IMR-90 (cell line): Measurements from ENCODE around the gene ADTRP. TPM values are rescaled to one million over a fixed set of nuclear protein-coding genes. Genes with fewer than 3 reads are reported as not detected.

Experiments
- ATAC-seq: fragments of 200-7000 bp; cut with Tn5 transposase; 2 replicates; pipeline ENCODE4 v1.9.1; 2020; ENCODE audit warnings: low read depth, mild to moderate bottlenecking, moderate library complexity
- BruUV-seq: library from RNA; stranded (reverse); fragments of 400-500 nt; replicated peaks from 2 replicates; lab custom pipeline; 2021; lab: Mats Ljungman, UMichigan
- CTCF ChIA-PET: fragments of 300-600 bp; formaldehyde crosslinking; extraction: SDS; loops from one replicate; lab custom pipeline; 2021; ENCODE audit warnings: antibody characterized with exemption; lab: Yijun Ruan, JAX
- POLR2A ChIA-PET: fragments of 300-600 bp; sonication (Branson Sonifier 250); formaldehyde crosslinking; loops from one replicate; lab custom pipeline; 2022; ENCODE audit warnings: antibody characterized with exemption; ENCODE audit not compliant: unreplicated experiment; lab: Charles Lee
- DNase-seq: peaks from one replicate; pipeline ENCODE4 v3.0.0; 2013
- H2AFZ ChIP-seq: replicated peaks from 2 replicates; pipeline ENCODE3; 2013; ENCODE audit warnings: low read length, mild to moderate bottlenecking; ENCODE audit not compliant: poor library complexity
- H2AK5ac ChIP-seq: 2 replicates; pipeline ENCODE4 v1.6.1; 2013; ENCODE audit warnings: low read depth, low read length, inconsistent platforms
- H2AK9ac ChIP-seq: replicated peaks from 2 replicates; pipeline ENCODE3; 2013; ENCODE audit warnings: mild to moderate bottlenecking, low read depth, low read length, moderate library complexity; ENCODE audit not compliant: poor library complexity
- H2BK120ac ChIP-seq: 2 replicates; pipeline ENCODE4 v1.6.1; 2013; ENCODE audit warnings: low read depth, low read length, inconsistent platforms
- H2BK15ac ChIP-seq: 3 replicates; pipeline ENCODE4 v1.6.1; 2013; ENCODE audit warnings: low read depth, low read length, inconsistent platforms
- H2BK20ac ChIP-seq: 2 replicates; pipeline ENCODE4 v1.6.1; 2013; ENCODE audit warnings: low read depth, mild to moderate bottlenecking, inconsistent platforms, low read length, moderate library complexity
- H2BK5ac ChIP-seq: 2 replicates; pipeline ENCODE4 v1.6.1; 2013; ENCODE audit warnings: mild to moderate bottlenecking, low read depth, low read length, inconsistent platforms; ENCODE audit not compliant: poor library complexity, severe bottlenecking
- H3K14ac ChIP-seq: replicated peaks from 2 replicates; pipeline ENCODE4 v1.6.1; 2013; ENCODE audit warnings: low read depth, low read length, inconsistent platforms
- H3K18ac ChIP-seq: 2 replicates; pipeline ENCODE4 v1.6.1; 2013; ENCODE audit warnings: low read depth, low read length, control low read depth
- H3K23ac ChIP-seq: 2 replicates; pipeline ENCODE4 v1.6.1; 2013; ENCODE audit warnings: low read depth, low read length, inconsistent platforms
- H3K27ac ChIP-seq: 2 replicates; pipeline ENCODE4 v1.5.1; 2013; ENCODE audit warnings: mild to moderate bottlenecking, control low read depth, low read length; ENCODE audit not compliant: insufficient read depth
- H3K27me3 ChIP-seq: 2 replicates; pipeline ENCODE4 v1.6.1; 2013; ENCODE audit warnings: low read length; ENCODE audit not compliant: control insufficient read depth, insufficient read depth
- H3K36me3 ChIP-seq: 2 replicates; pipeline ENCODE4 v1.6.1; 2013; ENCODE audit warnings: low read length, mixed read lengths; ENCODE audit not compliant: control insufficient read depth, insufficient read depth
- H3K4ac ChIP-seq: 2 replicates; pipeline ENCODE4 v1.6.1; 2013; ENCODE audit warnings: low read depth, low read length, inconsistent platforms
- H3K4me1 ChIP-seq: 2 replicates; pipeline ENCODE4 v1.6.1; 2013; ENCODE audit warnings: low read length, mixed read lengths; ENCODE audit not compliant: control insufficient read depth, insufficient read depth
- H3K4me2 ChIP-seq: 2 replicates; pipeline ENCODE4 v1.6.1; 2013; ENCODE audit warnings: low read depth, mild to moderate bottlenecking, control low read depth, low read length, moderate library complexity
- H3K4me3 ChIP-seq: 2 replicates; pipeline ENCODE4 v1.5.1; 2013; ENCODE audit warnings: low read depth, mild to moderate bottlenecking, control low read depth, low read length, moderate library complexity; ENCODE audit not compliant: insufficient read depth
- H3K56ac ChIP-seq: 2 replicates; pipeline ENCODE4 v1.6.1; 2013; ENCODE audit warnings: low read length, inconsistent platforms; ENCODE audit not compliant: insufficient read depth; ENCODE audit errors: extremely low read depth
- H3K79me1 ChIP-seq, 2 experiments: 2 replicates each; pipeline ENCODE4 v1.6.1; 2013; ENCODE audit warnings: low read length in 2 of 2, inconsistent platforms in 1 of 2, low read depth in 1 of 2
- H3K9ac ChIP-seq: 2 replicates; pipeline ENCODE4 v1.6.1; 2013; ENCODE audit warnings: low read depth, low read length, control low read depth
- H3K9me1 ChIP-seq: 2 replicates; pipeline ENCODE4 v1.6.1; 2013; ENCODE audit warnings: low read length, inconsistent platforms; ENCODE audit not compliant: insufficient read depth
- H3K9me3 ChIP-seq: 2 replicates; pipeline ENCODE4 v1.6.1; 2013; ENCODE audit warnings: low read length; ENCODE audit not compliant: control insufficient read depth, insufficient read depth
- H4K20me1 ChIP-seq: 2 replicates; pipeline ENCODE4 v1.6.1; 2013; ENCODE audit warnings: low read length, inconsistent platforms; ENCODE audit not compliant: insufficient read depth
- H4K5ac ChIP-seq: 2 replicates; pipeline ENCODE4 v1.6.1; 2013; ENCODE audit warnings: mild to moderate bottlenecking, low read depth, low read length, control low read depth
- H4K8ac ChIP-seq, 2 experiments: 2 replicates each; pipeline ENCODE4 v1.6.1; 2013; ENCODE audit warnings: low read depth in 2 of 2, low read length in 2 of 2, control low read depth in 1 of 2, inconsistent platforms in 1 of 2
- H4K91ac ChIP-seq: 2 replicates; pipeline ENCODE4 v1.6.1; 2013; ENCODE audit warnings: low read depth, low read length, inconsistent platforms; ENCODE audit not compliant: insufficient read depth
- POLR2A ChIP-seq: IDR thresholded peaks from 2 replicates; pipeline ENCODE4 v1.6.1; 2012; ENCODE audit warnings: mild to moderate bottlenecking, low read depth, low read length
- USF2 ChIP-seq: fragments of 150-350 bp; IDR thresholded peaks from 2 replicates; pipeline ENCODE4 v1.6.1; 2017; ENCODE audit warnings: mild to moderate bottlenecking, antibody characterized with exemption, low read length, low read depth
- WGBS, 2 experiments: methylation state at CpG; one replicate each; pipeline versions ENCODE4 v1.1.5 to v1.1.7; 2013; ENCODE audit warnings: missing lambda C conversion rate in 2 of 2; ENCODE audit not compliant: insufficient read length in 1 of 2; ENCODE audit errors: extremely low coverage in 2 of 2; 5-methylcytosine and 5-hydroxymethylcytosine counted together
- dilution Hi-C: fragments of 300-500 bp; cut with HindIII; formaldehyde crosslinking; loops from one replicate; pipeline ENCODE4 v1.14.3; 2018; ENCODE audit warnings: low sequenced_read_pairs; ENCODE audit not compliant: unreplicated experiment
- in situ Hi-C: fragments of 300-500 bp; cut with MboI; formaldehyde crosslinking; loops from 3 replicates; pipeline ENCODE4 v1.14.3; 2019; ENCODE audit warnings: low sequenced_read_pairs, inconsistent platforms, mixed read lengths
- intact Hi-C: fragments of 100-400 bp; cut with micrococcal nuclease; formaldehyde crosslinking; loops from 2 replicates; pipeline ENCODE4 v1.10.0; 2022
- polyA plus RNA-seq, 3 experiments: library from polyadenylated mRNA; depleted of rRNA; stranded (reverse); fragments of >200 nt; gene quantifications; 2 replicates each; pipeline ENCODE4 v1.2.3, GENCODE V29; 2012; ENCODE audit warnings: low replicate concordance in 1 of 3
- total RNA-seq: library from RNA; depleted of rRNA; stranded (reverse); fragments of >200 nt; gene quantifications from 2 replicates; pipeline ENCODE4 v1.2.3, GENCODE V29; 2012

The ADTRP gene
- total and polyA plus RNA-seq, 2 of the 4 experiments (the other 2 are of a cell fraction), result 0.50 to 0.72 TPM

DNA sequence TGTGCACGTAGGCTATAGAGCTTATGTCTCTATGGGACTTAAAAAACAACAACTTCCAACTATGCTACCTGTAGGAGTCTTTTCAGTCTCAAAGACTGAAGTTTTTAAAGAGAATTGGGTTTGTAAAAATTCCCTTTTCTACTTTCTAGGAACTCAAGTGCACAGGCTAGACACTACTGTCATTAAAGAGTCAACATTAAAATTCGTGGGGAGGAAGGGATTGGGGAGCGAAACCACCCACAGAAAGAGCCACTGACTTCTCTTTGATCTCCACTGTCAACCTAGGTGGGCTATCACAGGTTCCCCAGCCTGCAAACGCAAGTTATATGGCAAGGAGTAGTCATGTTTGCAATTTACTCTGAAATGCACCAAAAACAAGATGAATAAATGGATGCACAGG is 37.7 kb downstream of the ADTRP start:
- H4K20me1 ChIP-seq, result no peaks in the 10 kb centered on the region
- H3K4me2 ChIP-seq, result no peak overlapping the region
- no TSS peak for BruUV-seq
- H3K4me1 ChIP-seq, result peaks cover 3% of the 10 kb centered on the region; the same call in 1 of the 2 replicates
- intact Hi-C loops, result no loop called here
- no peak overlapping the region for H2BK15ac ChIP-seq
- in situ Hi-C loops, result no loop called here
- no peak overlapping the region for H3K4me3 ChIP-seq
- no peak overlapping the region for H2AK9ac ChIP-seq
- H3K36me3 ChIP-seq, result no peaks in the 10 kb centered on the region
- no peaks in the 10 kb centered on the region for H3K9me1 ChIP-seq
- WGBS, 2 experiments, result no CpG with 5 or more reads among the region's 4 CpGs
- H4K8ac ChIP-seq, result no peak overlapping the region
- H3K9ac ChIP-seq, result no peak overlapping the region
- H2BK120ac ChIP-seq, result no peak overlapping the region
- POLR2A ChIA-PET, result no interaction called here
- TF ChIP-seq POLR2A, result no peak
- TF ChIP-seq USF2, result no peak
- CTCF ChIA-PET, result no interaction called here
- H3K23ac ChIP-seq, result no peak overlapping the region
- H3K27ac ChIP-seq, result no peak overlapping the region
- no peak overlapping the region for H3K4ac ChIP-seq
- no peak overlapping the region for H2AFZ ChIP-seq
- H3K9me3 ChIP-seq, result no peaks in the 10 kb centered on the region
- DNase-seq (no peak), ATAC-seq (no peak)
- H3K27me3 ChIP-seq, result no peaks in the 10 kb centered on the region; the same call in 1 of the 2 replicates
- no peak overlapping the region for H2BK20ac ChIP-seq
- H3K14ac ChIP-seq, result no peak overlapping the region
- H3K18ac ChIP-seq, result no peak overlapping the region
- no peak overlapping the region for H2BK5ac ChIP-seq
- dilution Hi-C loops, result no loop called here
- no peak overlapping the region for H3K56ac ChIP-seq
- no peaks in the 10 kb centered on the region for H3K79me1 ChIP-seq
- no peak overlapping the region for H4K91ac ChIP-seq
- no peak overlapping the region for H2AK5ac ChIP-seq
- no peak overlapping the region for H4K5ac ChIP-seq
